Tracheal epithelial cell (primary cell): ENCODE measurements around the gene ZMYM1. TPM values are rescaled to one million over a fixed set of nuclear protein-coding genes. Genes with fewer than 3 reads are reported as not detected.

ENCODE experiments used
- total RNA-seq: library from RNA; depleted of rRNA; stranded (reverse); fragments of >200 nt; gene quantifications from 2 replicates; pipeline ENCODE4 v1.2.1, GENCODE V29; 2014

The ZMYM1 gene
- total RNA-seq = 31.3 and 39.2 TPM in 2 replicates

GRCh38 chr1:35079003-35079930, at the start of gene ZMYM1:
TSS of gene ZMYM1 (plus strand) at chr1:35079385. CDS start at chr1:35093988, 14,603 bp downstream.

Other genes starting within 250 kb of the ZMYM1 start
- gene SMIM12, start 219.6 kb upstream of the ZMYM1 start, total RNA-seq = 26.0 and 29.4 TPM in 2 replicates
- 0.21 TPM in 1 of 2 replicates, not detected in the other for gene DLGAP3, start 149.7 kb upstream of the ZMYM1 start, total RNA-seq
- gene TMEM35B, start 94.0 kb upstream of the ZMYM1 start, total RNA-seq = 13.2 and 20.2 TPM in 2 replicates
- 11.3 and 15.1 TPM in 2 replicates for gene ZMYM6, start 47.4 kb upstream of the ZMYM1 start, total RNA-seq
- 98.3 and 174 TPM in 2 replicates for gene SFPQ, start 113.8 kb downstream of the ZMYM1 start, total RNA-seq
- 19.8 and 25.2 TPM in 2 replicates for gene ZMYM4, start 189.3 kb downstream of the ZMYM1 start, total RNA-seq